GM11168 (cell line): Measurements from ENCODE around the gene EHBP1L1.

Source experiments
- in situ Hi-C: fragments of 300-500 bp; cut with MboI; formaldehyde crosslinking; loops from one replicate; pipeline ENCODE4 v1.12.0; 2022; ENCODE audit warnings: low sequenced_read_pairs; ENCODE audit not compliant: unreplicated experiment

EHBP1L1 gene

GRCh38 chr11:65611758-65612603 lies 36.1 kb downstream of the EHBP1L1 start:
- in situ Hi-C loops: no loop called here

GRCh38 chr11:65612691-65613090 lies 36.8 kb downstream of the EHBP1L1 start:
- in situ Hi-C loops: no loop called here

- in situ Hi-C loops: no loop called here
Measured at GRCh38 chr11:65613091-65613928, 37.5 kb downstream of the EHBP1L1 start.

GRCh38 chr11:65615229-65615949 lies 39.5 kb downstream of the EHBP1L1 start, which contains the start of gene PCNX3:
TSS of gene PCNX3 (plus strand) at chr11:65615776. CDS start at chr11:65616312, 536 bp downstream.
- in situ Hi-C loops: no loop called here

- in situ Hi-C loops: no loop called here
Measured at GRCh38 chr11:65615950-65616574, 40.2 kb downstream of the EHBP1L1 start.

- in situ Hi-C loops: no loop called here
Measured at GRCh38 chr11:65616575-65617001, 40.7 kb downstream of the EHBP1L1 start.

- in situ Hi-C loops: no loop called here
Measured at GRCh38 chr11:65617136-65617850, 41.4 kb downstream of the EHBP1L1 start.

- in situ Hi-C loops: no loop called here
Measured at GRCh38 chr11:65617990-65618751, 42.3 kb downstream of the EHBP1L1 start.

GRCh38 chr11:65618763-65619162 lies 42.9 kb downstream of the EHBP1L1 start:
- in situ Hi-C loops: no loop called here

GRCh38 chr11:65619281-65619928 lies 43.6 kb downstream of the EHBP1L1 start:
- in situ Hi-C loops: no loop called here

GRCh38 chr11:65620666-65621065 lies 44.8 kb downstream of the EHBP1L1 start:
- in situ Hi-C loops: no loop called here

- in situ Hi-C loops: no loop called here
Measured at GRCh38 chr11:65621460-65621859, 45.6 kb downstream of the EHBP1L1 start.

- in situ Hi-C loops: no loop called here
Measured at GRCh38 chr11:65622011-65622410, 46.2 kb downstream of the EHBP1L1 start.

GRCh38 chr11:65623177-65623576 lies 47.3 kb downstream of the EHBP1L1 start:
- in situ Hi-C loops: no loop called here

GRCh38 chr11:65623852-65624616 lies 48.2 kb downstream of the EHBP1L1 start:
- in situ Hi-C loops: no loop called here

- in situ Hi-C loops: no loop called here
Measured at GRCh38 chr11:65624931-65625627, 49.2 kb downstream of the EHBP1L1 start.
